H1 (cell line): ENCODE results near the gene TEX54. TPM values are rescaled to one million over a fixed set of nuclear protein-coding genes. Genes with fewer than 3 reads are reported as not detected.

Experiments used
- CBX5 ChIP-seq: fragments of 300-800, 300-1000 bp; sonication (generic); IDR thresholded peaks from 2 replicates; pipeline ENCODE4 v1.7.1; 2016; ENCODE audit warnings: antibody characterized with exemption, low read length, low read depth
- JUN ChIP-seq: IDR thresholded peaks from 2 replicates; pipeline ENCODE4 v1.6.1; 2011; ENCODE audit warnings: low read depth, mild to moderate bottlenecking, improper control_type of control experiment, low read length
- KDM4A ChIP-seq: IDR thresholded peaks from one replicate; pipeline ENCODE4 v1.7.1; 2012; ENCODE audit warnings: low read depth, mild to moderate bottlenecking, moderate library complexity, low read length, inconsistent platforms; ENCODE audit not compliant: severe bottlenecking
- RAD21 ChIP-seq, 2 experiments: IDR thresholded peaks in 1 of 2; conservative IDR thresholded peaks in 1 of 2; 2 replicates each; pipeline ENCODE4 v1.6.1; 2011; ENCODE audit warnings: low read depth in 2 of 2, low read length in 2 of 2, improper control_type of control experiment in 1 of 2, inconsistent platforms in 1 of 2, mild to moderate bottlenecking in 1 of 2, moderate library complexity in 1 of 2
- SP4 ChIP-seq: IDR thresholded peaks from 2 replicates; pipeline ENCODE4 v1.6.1; 2012; ENCODE audit warnings: low read length, inconsistent platforms
- TEAD4 ChIP-seq: IDR thresholded peaks from 2 replicates; pipeline ENCODE4 v1.6.1; 2012; ENCODE audit warnings: low read depth, low read length, inconsistent platforms, mixed read lengths
- YY1 ChIP-seq: IDR thresholded peaks from 2 replicates; pipeline ENCODE4 v1.6.1; 2011; ENCODE audit warnings: low read depth, mild to moderate bottlenecking, low read length
- polyA plus RNA-seq, 7 experiments: library from polyadenylated mRNA; depleted of rRNA in 3 of 7; stranded (reverse) in 5 of 7; unstranded in 2 of 7; fragments of >200 nt in 5 of 7; fragments of 200-250 nt in 2 of 7; gene quantifications; 1 replicate in 5 of 7; 2 replicates in 1 of 7; 4 replicates in 1 of 7; pipeline versions ENCODE4 v1.2.1 to v1.2.3, GENCODE V29; 2011 to 2013; ENCODE audit warnings: missing spikeins in 2 of 7, mixed read lengths in 2 of 7
- total RNA-seq: library from RNA; stranded (reverse); fragmentation: NEBNext Ultra II Directional; extraction: Animal tissue kit (Norgen Biotek cat#: 25700); gene quantifications from 2 replicates; pipeline ENCODE4 v1.2.1, GENCODE V29; 2021

TEX54 gene
- total and polyA plus RNA-seq, 2 of the 8 experiments (the other 6 are each of a cell fraction or from before 2014, with no cell fraction given): 1.2 TPM; not detected in 1

GRCh38 chr11:62880803-62881578 is 48.4 kb upstream of the TEX54 start, which contains the start of gene SLC3A2 (continued):
- TF ChIP-seq KDM4A: peak; percentile 36
- TF ChIP-seq CBX5: no peak
- no peak for TF ChIP-seq YY1
- TF ChIP-seq JUN: no peak
- TF ChIP-seq TEAD4: no peak
- peak; percentile 52; the same call in 1 of the 2 replicates for TF ChIP-seq SP4
- TF ChIP-seq RAD21 (IDR thresholded peaks at IDR 0.05 in 1 of 2, conservative IDR thresholded peaks at IDR 0.05 in 1 of 2; ENCODE audit: low read depth in 2 of 2, low read length in 2 of 2): peak; percentile 39 to 55
- TF ChIP-seq, all 59 proteins: peak for 20
